ENCODE results near the gene TRAPPC8. TPM values are rescaled to one million over a fixed set of nuclear protein-coding genes. Genes with fewer than 3 reads are reported as not detected.
"Not testable (repeated sequence)": the region's sequence is repeated elsewhere in the genome, so short reads cannot be mapped to it uniquely, and the experiment has no call there.

TRAPPC8 gene
- total and polyA plus RNA-seq, 12 donors: 13.6 to 39.1 (median 31.5) TPM

- WGBS, 2 donors: 25 to 26% methylated on average over 3 of the region's 3 CpGs
- no peak for ATAC-seq
- intact Hi-C loops (cut with DNase I): no loop called here
- H3K4me1 ChIP-seq: no peaks in the 10 kb centered on the region
- H3K27ac ChIP-seq: no peak overlapping the region
- no peaks in the 10 kb centered on the region for H3K36me3 ChIP-seq
- no peak for DNase-seq
- no peak for TF ChIP-seq CTCF (IDR thresholded peaks at IDR 0.05)
- H3K27me3 ChIP-seq: no peaks in the 10 kb centered on the region
- H3K9me3 ChIP-seq: no peaks in the 10 kb centered on the region
- H3K4me3 ChIP-seq: no peak overlapping the region
Measured at GRCh38 chr18:31814132-31814531, 128.8 kb downstream of the TRAPPC8 start.

- H3K4me3 ChIP-seq; ATAC-seq; H3K9me3 ChIP-seq; H3K36me3 ChIP-seq; intact Hi-C loops (cut with DNase I); H3K4me1 ChIP-seq; H3K27me3 ChIP-seq; DNase-seq; H3K27ac ChIP-seq: not testable (repeated sequence)
- 78 to 82% methylated on average over 7 of the region's 7 CpGs for WGBS, 2 donors
Measured at GRCh38 chr18:31810336-31811130, 132.4 kb downstream of the TRAPPC8 start.

GRCh38 chr18:31809049-31809448 lies 133.9 kb downstream of the TRAPPC8 start:
- H3K4me3 ChIP-seq; H3K27me3 ChIP-seq; H3K4me1 ChIP-seq; H3K36me3 ChIP-seq; ATAC-seq; H3K27ac ChIP-seq; DNase-seq; H3K9me3 ChIP-seq; intact Hi-C loops (cut with DNase I): not testable (repeated sequence)
- 68 to 77% methylated on average over 3 of the region's 4 CpGs for WGBS, 2 donors

GRCh38 chr18:31801078-31801477 lies 141.8 kb downstream of the TRAPPC8 start:
- Histone ChIP-seq H3K27ac (no peak overlapping the region), H3K9me3 (no peaks in the 10 kb centered on the region), H3K4me1 (no peaks in the 10 kb centered on the region), H3K4me3 (no peak overlapping the region), H3K36me3 (no peaks in the 10 kb centered on the region), H3K27me3 (peaks cover 0 to 4% (median 0%) of the 10 kb centered on the region in 7 donors)
- DNase-seq (no peak), ATAC-seq (no peak)
- WGBS, 2 donors: 71 to 76% methylated on average over 2 of the region's 2 CpGs
- no peak for TF ChIP-seq CTCF (IDR thresholded peaks at IDR 0.05)
- intact Hi-C loops (cut with DNase I): no loop called here

GRCh38 chr18:31799257-31799656 lies 143.7 kb downstream of the TRAPPC8 start:
- H3K36me3 ChIP-seq; DNase-seq; intact Hi-C loops (cut with DNase I); H3K4me3 ChIP-seq; H3K4me1 ChIP-seq; H3K27ac ChIP-seq; ATAC-seq; H3K9me3 ChIP-seq; H3K27me3 ChIP-seq: not testable (repeated sequence)
- WGBS, 2 donors: 94 to 97% methylated on average over 5 of the region's 5 CpGs

GRCh38 chr18:31798399-31798798 lies 144.5 kb downstream of the TRAPPC8 start:
- no peak for TF ChIP-seq CTCF (IDR thresholded peaks at IDR 0.05)
- H3K36me3 ChIP-seq: no peaks in the 10 kb centered on the region
- H3K4me1 ChIP-seq: no peaks in the 10 kb centered on the region
- no peak overlapping the region for H3K27ac ChIP-seq
- H3K27me3 ChIP-seq: peaks cover 0 to 5% (median 0%) of the 10 kb centered on the region in 7 donors
- no peaks in the 10 kb centered on the region for H3K9me3 ChIP-seq
- no peak overlapping the region for H3K4me3 ChIP-seq
- DNase-seq (no peak), ATAC-seq (no peak)
- intact Hi-C loops (cut with DNase I): no loop called here
- WGBS, 2 donors: 42 to 87% methylated on average over 2 of the region's 2 CpGs

All from heart right ventricle (tissue), 16 donors.